Loucy (cell line): Measurements from ENCODE around the gene PSMG4.

ENCODE experiments used
- H2AFZ ChIP-seq: fragments of 200-600 bp; sonication (generic); 2 replicates; pipeline ENCODE4 v1.6.0; 2016; ENCODE audit warnings: antibody characterized with exemption, mild to moderate bottlenecking, low read length, moderate library complexity
- H3F3A ChIP-seq: fragments of 200-600 bp; 2 replicates; pipeline ENCODE4 v1.6.0; 2016; ENCODE audit warnings: antibody characterized with exemption, low read depth, mild to moderate bottlenecking
- H3K27me3 ChIP-seq: fragments of 200-600 bp; sonication (generic); 2 replicates; pipeline ENCODE4 v1.6.1; 2014; ENCODE audit warnings: low read length, mild to moderate bottlenecking; ENCODE audit not compliant: insufficient read depth, poor library complexity, severe bottlenecking
- H3K36me3 ChIP-seq: fragments of 200-600 bp; sonication (generic); 2 replicates; pipeline ENCODE4 v1.6.1; 2016; ENCODE audit warnings: low read length; ENCODE audit not compliant: insufficient read depth
- H3K4me1 ChIP-seq: fragments of 200-600 bp; sonication (generic); 2 replicates; pipeline ENCODE4 v1.5.1; 2014; ENCODE audit warnings: low read length, mild to moderate bottlenecking; ENCODE audit not compliant: insufficient read depth, poor library complexity, severe bottlenecking
- H3K4me2 ChIP-seq: fragments of 200-600 bp; sonication (generic); 2 replicates; pipeline ENCODE4 v1.6.0; 2014; ENCODE audit warnings: antibody characterized with exemption, low read length, low read depth, mild to moderate bottlenecking; ENCODE audit not compliant: poor library complexity, severe bottlenecking
- H3K4me3 ChIP-seq: fragments of 200-600 bp; sonication (generic); 2 replicates; pipeline ENCODE4 v1.5.1; 2014; ENCODE audit warnings: low read length, mild to moderate bottlenecking, mixed read lengths; ENCODE audit not compliant: poor library complexity, severe bottlenecking
- H3K79me2 ChIP-seq: fragments of 200-600 bp; sonication (generic); 2 replicates; pipeline ENCODE4 v1.6.1; 2014; ENCODE audit warnings: low read length; ENCODE audit not compliant: insufficient read depth
- H3K9ac ChIP-seq: fragments of 200-600 bp; sonication (generic); 2 replicates; pipeline ENCODE4 v1.6.0; 2014; ENCODE audit warnings: mild to moderate bottlenecking, low read depth, low read length, moderate library complexity; ENCODE audit not compliant: poor library complexity, severe bottlenecking
- H3K9me2 ChIP-seq: fragments of 200-600 bp; sonication (generic); replicated peaks from 2 replicates; pipeline ENCODE4 v1.6.1; 2016; ENCODE audit warnings: low read depth, low read length, mixed read lengths
- H3K9me3 ChIP-seq: fragments of 200-600 bp; sonication (generic); 2 replicates; pipeline ENCODE4 v1.6.1; 2014; ENCODE audit warnings: mild to moderate bottlenecking, antibody characterized with exemption, low read length, low read depth; ENCODE audit not compliant: insufficient read depth
- H4K20me1 ChIP-seq: fragments of 200-600 bp; sonication (generic); 2 replicates; pipeline ENCODE4 v1.6.0; 2014; ENCODE audit warnings: antibody characterized with exemption, low read length, mild to moderate bottlenecking; ENCODE audit not compliant: insufficient read depth, poor library complexity, severe bottlenecking
- EZH2phosphoT487 ChIP-seq: fragments of 200-600 bp; IDR thresholded peaks from 2 replicates; pipeline ENCODE4 v1.6.1; 2018; ENCODE audit warnings: antibody characterized with exemption, mild to moderate bottlenecking, moderate library complexity, borderline replicate concordance
- TF ChIP-seq, protein P1 (sequence below): fragments of 200-600 bp; sonication (generic); conservative IDR thresholded peaks from 2 replicates; pipeline ENCODE4 v1.5.1; 2014; ENCODE audit warnings: mild to moderate bottlenecking, antibody characterized with exemption, low read length

Gene PSMG4

GRCh38 chr6:3252861-3253596, 5.7 kb upstream of the PSMG4 start:
- TF ChIP-seq, protein P1, sequence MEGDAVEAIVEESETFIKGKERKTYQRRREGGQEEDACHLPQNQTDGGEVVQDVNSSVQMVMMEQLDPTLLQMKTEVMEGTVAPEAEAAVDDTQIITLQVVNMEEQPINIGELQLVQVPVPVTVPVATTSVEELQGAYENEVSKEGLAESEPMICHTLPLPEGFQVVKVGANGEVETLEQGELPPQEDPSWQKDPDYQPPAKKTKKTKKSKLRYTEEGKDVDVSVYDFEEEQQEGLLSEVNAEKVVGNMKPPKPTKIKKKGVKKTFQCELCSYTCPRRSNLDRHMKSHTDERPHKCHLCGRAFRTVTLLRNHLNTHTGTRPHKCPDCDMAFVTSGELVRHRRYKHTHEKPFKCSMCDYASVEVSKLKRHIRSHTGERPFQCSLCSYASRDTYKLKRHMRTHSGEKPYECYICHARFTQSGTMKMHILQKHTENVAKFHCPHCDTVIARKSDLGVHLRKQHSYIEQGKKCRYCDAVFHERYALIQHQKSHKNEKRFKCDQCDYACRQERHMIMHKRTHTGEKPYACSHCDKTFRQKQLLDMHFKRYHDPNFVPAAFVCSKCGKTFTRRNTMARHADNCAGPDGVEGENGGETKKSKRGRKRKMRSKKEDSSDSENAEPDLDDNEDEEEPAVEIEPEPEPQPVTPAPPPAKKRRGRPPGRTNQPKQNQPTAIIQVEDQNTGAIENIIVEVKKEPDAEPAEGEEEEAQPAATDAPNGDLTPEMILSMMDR: no peak
- TF ChIP-seq EZH2phosphoT487: no peak
- H3K79me2 ChIP-seq: no peaks in the 10 kb centered on the region
- H3K9ac ChIP-seq: no peak overlapping the region
- no peaks in the 10 kb centered on the region for H3K9me3 ChIP-seq
- no peak overlapping the region for H3K4me3 ChIP-seq
- H4K20me1 ChIP-seq: no peaks in the 10 kb centered on the region
- no peak overlapping the region for H2AFZ ChIP-seq
- H3K4me2 ChIP-seq: no peak overlapping the region
- no peaks in the 10 kb centered on the region for H3F3A ChIP-seq
- H3K36me3 ChIP-seq: no peaks in the 10 kb centered on the region
- no peaks in the 10 kb centered on the region for H3K4me1 ChIP-seq
- H3K27me3 ChIP-seq: no peaks in the 10 kb centered on the region
- H3K9me2 ChIP-seq: no peaks in the 10 kb centered on the region

DNA sequence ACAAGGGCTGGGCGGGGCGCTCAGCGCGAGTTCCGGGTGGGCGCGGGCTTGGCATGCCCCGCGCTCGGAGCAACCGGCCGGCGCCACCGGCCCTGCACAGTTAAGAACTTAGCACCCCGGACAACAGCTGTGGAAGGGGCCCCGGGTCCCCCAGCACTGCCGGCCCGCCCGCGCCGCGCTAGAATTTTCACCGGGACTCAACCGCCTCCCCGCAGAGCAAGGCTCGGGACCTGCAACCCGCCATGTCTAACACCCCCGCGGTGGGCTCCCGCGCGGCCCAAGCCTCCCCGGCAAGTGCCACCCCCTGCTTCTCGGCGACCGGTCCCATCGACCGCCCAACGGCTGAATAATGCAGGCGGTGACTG, 5.2 kb upstream of the PSMG4 start:
- H3K4me2 ChIP-seq: no peak overlapping the region
- no peak overlapping the region for H3K9ac ChIP-seq
- no peaks in the 10 kb centered on the region for H3K4me1 ChIP-seq
- no peaks in the 10 kb centered on the region for H3K9me3 ChIP-seq
- no peak overlapping the region for H2AFZ ChIP-seq
- no peaks in the 10 kb centered on the region for H3K79me2 ChIP-seq
- H3F3A ChIP-seq: no peaks in the 10 kb centered on the region
- no peaks in the 10 kb centered on the region for H4K20me1 ChIP-seq
- TF ChIP-seq EZH2phosphoT487: no peak
- no peaks in the 10 kb centered on the region for H3K9me2 ChIP-seq
- no peak overlapping the region for H3K4me3 ChIP-seq
- H3K36me3 ChIP-seq: no peaks in the 10 kb centered on the region
- no peaks in the 10 kb centered on the region for H3K27me3 ChIP-seq

GRCh38 chr6:3258201-3258600, 546 bp upstream of the PSMG4 start:
- no peaks in the 10 kb centered on the region for H3F3A ChIP-seq
- H2AFZ ChIP-seq: no peak overlapping the region
- H3K4me2 ChIP-seq: peak overlapping the region; percentile 52
- H3K9me2 ChIP-seq: no peaks in the 10 kb centered on the region
- peaks cover 26% of the 10 kb centered on the region for H3K4me1 ChIP-seq
- no peaks in the 10 kb centered on the region for H3K9me3 ChIP-seq
- H3K79me2 ChIP-seq: peaks cover 42% of the 10 kb centered on the region
- H3K27me3 ChIP-seq: no peaks in the 10 kb centered on the region
- no peaks in the 10 kb centered on the region for H3K36me3 ChIP-seq
- peaks cover 34% of the 10 kb centered on the region for H4K20me1 ChIP-seq
- no peak for TF ChIP-seq EZH2phosphoT487
- peak overlapping the region; percentile 84 for H3K4me3 ChIP-seq
- H3K9ac ChIP-seq: no peak overlapping the region

DNA sequence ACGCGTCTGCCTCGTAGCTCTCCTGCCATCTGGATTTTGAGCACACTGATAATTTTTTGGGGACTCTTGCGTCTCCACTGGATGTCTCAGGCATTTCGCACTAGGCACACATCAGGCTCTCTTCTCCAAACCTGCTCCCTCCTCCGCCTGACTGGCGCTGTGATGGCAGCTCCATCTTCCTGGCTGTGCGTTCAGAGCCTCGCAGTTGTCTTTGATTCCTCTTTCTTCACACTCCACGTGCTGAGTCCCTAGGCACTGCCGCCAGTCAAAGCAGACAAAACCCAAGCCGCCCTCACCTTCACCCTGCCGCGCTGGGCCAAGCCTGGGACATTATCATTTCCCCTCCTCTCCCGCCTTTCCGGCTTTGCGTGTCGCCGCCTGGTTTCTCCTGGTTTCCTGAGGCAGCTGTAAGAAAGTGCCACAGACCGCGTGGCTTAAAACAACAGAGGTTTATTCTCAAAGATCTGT, 778 bp downstream of the PSMG4 start:
- peak overlapping the region; percentile 75 for H3K9ac ChIP-seq
- peaks cover 38% of the 10 kb centered on the region for H3K4me1 ChIP-seq
- H3F3A ChIP-seq: no peaks in the 10 kb centered on the region
- H3K4me3 ChIP-seq: peak overlapping the region; percentile 84
- H3K4me2 ChIP-seq: peak overlapping the region; percentile 69
- H3K36me3 ChIP-seq: peaks cover 10% of the 10 kb centered on the region; the same call in 1 of the 2 replicates
- H3K9me2 ChIP-seq: no peaks in the 10 kb centered on the region
- H3K79me2 ChIP-seq: peaks cover 55% of the 10 kb centered on the region
- no peaks in the 10 kb centered on the region for H3K27me3 ChIP-seq
- H4K20me1 ChIP-seq: peaks cover 40% of the 10 kb centered on the region
- peak overlapping the region; percentile 45 for H2AFZ ChIP-seq
- no peaks in the 10 kb centered on the region for H3K9me3 ChIP-seq
- TF ChIP-seq EZH2phosphoT487: no peak
- TF ChIP-seq, protein P1: no peak
